22Rv1 (cell line): Measurements from ENCODE around the gene RPS8.
A peak's percentile ranks its signal among the peaks of the same experiment; 100 is the strongest.

ENCODE experiments used
- H3K27ac ChIP-seq: fragments of 450-650 bp; 2 replicates; pipeline ENCODE4 v1.5.1; 2017
- ZFX ChIP-seq: fragments of 450-650 bp; IDR thresholded peaks from 2 replicates; pipeline ENCODE4 v1.6.1; 2017; ENCODE audit warnings: antibody characterized with exemption, borderline replicate concordance
- TF ChIP-seq, protein P1 (sequence below): fragments of 450-650 bp; IDR thresholded peaks from 2 replicates; pipeline ENCODE4 v1.5.1; 2017; ENCODE audit warnings: mild to moderate bottlenecking

RPS8 gene

DNA sequence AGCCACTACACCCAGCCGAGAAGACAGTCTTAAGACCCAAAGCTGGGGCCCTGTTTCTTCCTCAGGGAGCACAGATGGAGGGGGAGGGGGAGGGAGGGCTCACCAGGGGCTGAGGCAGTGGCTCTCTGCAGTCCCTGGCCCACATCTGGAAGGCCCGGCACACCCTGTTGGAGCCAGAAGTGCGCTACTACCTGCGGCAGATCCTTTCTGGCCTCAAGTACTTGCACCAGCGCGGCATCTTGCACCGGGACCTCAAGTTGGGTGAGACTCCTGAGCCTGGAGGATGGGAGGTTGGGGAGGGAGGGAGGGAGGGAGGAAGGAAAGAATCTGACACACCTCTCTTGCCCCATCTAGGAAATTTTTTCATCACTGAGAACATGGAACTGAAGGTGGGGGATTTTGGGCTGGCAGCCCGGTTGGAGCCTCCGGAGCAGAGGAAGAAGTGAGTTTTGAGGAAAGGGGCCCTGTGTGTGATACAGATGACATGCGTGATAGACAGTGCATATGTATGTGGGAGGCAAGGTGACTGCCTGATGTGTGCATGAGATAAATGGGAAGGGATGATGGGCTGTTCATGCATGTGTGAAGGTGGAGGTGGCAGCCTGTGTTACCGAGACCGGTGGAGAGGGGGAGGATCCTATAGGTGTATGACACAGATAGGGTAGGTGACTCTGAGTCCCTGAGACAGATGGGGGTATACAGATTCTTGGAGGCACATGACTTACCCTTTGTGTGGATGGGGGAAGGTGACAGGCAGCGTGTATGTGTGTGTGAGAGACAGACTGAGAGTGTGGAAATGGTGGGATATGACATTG, 26.4 kb downstream of the RPS8 start:
- 0 out of 2 replicates have a peak overlapping the region, but pooled peaks have one; percentile 7 for H3K27ac ChIP-seq
- TF ChIP-seq ZFX, result no peak

DNA sequence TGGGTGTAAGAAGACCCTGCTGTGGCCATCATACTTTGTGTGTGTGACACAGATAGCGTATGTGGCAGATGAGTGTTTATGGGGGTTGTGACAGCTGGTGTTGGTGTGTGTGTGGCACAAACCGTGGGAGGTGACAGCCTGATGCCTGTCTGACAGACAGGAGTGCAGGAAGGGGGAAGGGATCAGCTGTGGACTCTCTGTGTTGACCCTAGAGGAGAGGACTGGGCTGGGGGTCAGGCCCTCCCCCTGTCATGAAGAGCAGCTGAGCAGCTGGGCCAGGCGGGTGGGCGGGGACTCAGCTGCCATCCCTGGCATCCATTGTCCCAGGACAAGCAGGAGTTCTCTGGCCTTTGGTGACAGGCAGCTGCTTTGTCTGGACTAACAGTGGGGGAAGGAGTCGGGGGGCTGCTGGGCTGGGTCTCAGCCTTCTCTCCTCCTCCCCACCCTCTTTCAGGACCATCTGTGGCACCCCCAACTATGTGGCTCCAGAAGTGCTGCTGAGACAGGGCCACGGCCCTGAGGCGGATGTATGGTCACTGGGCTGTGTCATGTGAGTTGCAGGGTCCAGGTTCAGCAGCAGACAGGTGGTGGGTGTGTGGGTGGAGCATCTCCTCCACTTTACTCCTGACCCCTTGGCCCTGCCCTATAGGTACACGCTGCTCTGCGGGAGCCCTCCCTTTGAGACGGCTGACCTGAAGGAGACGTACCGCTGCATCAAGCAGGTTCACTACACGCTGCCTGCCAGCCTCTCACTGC, 27.1 kb downstream of the RPS8 start:
- H3K27ac ChIP-seq, result 0 out of 2 replicates have a peak overlapping the region, but pooled peaks have one; percentile 7

DNA sequence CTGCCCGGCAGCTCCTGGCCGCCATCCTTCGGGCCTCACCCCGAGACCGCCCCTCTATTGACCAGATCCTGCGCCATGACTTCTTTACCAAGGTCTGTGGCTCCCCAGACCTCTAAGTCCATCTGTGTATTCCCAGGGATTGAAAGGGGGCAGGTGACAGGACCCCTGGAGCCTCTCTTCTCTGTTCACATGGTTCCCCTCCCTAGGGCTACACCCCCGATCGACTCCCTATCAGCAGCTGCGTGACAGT, 27.6 kb downstream of the RPS8 start:
- TF ChIP-seq ZFX, result no peak
- TF ChIP-seq, protein P1, sequence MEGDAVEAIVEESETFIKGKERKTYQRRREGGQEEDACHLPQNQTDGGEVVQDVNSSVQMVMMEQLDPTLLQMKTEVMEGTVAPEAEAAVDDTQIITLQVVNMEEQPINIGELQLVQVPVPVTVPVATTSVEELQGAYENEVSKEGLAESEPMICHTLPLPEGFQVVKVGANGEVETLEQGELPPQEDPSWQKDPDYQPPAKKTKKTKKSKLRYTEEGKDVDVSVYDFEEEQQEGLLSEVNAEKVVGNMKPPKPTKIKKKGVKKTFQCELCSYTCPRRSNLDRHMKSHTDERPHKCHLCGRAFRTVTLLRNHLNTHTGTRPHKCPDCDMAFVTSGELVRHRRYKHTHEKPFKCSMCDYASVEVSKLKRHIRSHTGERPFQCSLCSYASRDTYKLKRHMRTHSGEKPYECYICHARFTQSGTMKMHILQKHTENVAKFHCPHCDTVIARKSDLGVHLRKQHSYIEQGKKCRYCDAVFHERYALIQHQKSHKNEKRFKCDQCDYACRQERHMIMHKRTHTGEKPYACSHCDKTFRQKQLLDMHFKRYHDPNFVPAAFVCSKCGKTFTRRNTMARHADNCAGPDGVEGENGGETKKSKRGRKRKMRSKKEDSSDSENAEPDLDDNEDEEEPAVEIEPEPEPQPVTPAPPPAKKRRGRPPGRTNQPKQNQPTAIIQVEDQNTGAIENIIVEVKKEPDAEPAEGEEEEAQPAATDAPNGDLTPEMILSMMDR, result no peak
- no peak overlapping the region for H3K27ac ChIP-seq

More for the DNA sequence above, 27.1 kb downstream of the RPS8 start:
- no peak for TF ChIP-seq ZFX
- TF ChIP-seq, protein P1, result no peak

DNA sequence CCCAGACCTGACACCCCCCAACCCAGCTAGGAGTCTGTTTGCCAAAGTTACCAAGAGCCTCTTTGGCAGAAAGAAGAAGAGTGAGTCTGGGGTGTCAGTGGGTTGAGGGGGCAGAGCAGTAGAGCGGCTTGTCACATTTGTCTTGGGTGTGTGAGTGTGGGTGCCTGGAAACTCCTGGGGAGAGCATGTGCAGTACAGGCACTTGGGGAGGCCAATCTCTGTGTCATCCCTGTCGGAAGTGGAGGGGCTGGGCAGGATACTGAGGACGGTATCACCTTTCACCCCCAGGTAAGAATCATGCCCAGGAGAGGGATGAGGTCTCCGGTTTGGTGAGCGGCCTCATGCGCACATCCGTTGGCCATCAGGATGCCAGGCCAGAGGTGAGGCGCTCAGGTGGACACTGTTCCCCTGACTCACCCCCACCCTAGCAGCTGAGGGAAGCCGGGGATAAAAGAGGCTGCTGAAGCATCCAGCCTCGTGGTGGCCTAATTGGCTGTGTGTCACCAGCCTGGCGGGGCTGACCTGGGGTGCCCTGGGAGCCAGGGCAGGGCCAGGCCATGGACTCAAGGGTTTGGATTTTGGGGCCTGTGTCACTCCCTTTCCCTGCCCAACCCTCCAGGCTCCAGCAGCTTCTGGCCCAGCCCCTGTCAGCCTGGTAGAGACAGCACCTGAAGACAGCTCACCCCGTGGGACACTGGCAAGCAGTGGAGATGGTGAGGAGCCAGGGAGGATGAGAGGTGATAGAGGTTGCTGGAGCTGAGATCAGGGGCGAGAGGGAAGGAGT, 28.2 kb downstream of the RPS8 start:
- no peak overlapping the region for H3K27ac ChIP-seq
- no peak for TF ChIP-seq ZFX
- TF ChIP-seq, protein P1, result no peak

DNA sequence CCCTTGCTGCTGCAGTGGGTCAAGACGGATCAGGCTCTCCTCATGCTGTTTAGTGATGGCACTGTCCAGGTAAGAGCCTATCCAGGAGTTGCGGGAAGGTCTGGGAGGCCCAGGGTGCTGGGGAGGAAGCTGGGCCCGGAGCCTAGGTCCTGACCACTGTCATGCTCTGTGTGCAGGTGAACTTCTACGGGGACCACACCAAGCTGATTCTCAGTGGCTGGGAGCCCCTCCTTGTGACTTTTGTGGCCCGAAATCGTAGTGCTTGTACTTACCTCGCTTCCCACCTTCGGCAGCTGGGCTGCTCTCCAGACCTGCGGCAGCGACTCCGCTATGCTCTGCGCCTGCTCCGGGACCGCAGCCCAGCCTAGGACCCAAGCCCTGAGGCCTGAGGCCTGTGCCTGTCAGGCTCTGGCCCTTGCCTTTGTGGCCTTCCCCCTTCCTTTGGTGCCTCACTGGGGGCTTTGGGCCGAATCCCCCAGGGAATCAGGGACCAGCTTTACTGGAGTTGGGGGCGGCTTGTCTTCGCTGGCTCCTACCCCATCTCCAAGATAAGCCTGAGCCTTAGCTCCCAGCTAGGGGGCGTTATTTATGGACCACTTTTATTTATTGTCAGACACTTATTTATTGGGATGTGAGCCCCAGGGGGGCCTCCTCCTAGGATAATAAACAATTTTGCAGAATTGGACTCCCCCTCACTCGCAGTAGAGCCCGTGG, 30.1 kb downstream of the RPS8 start:
- TF ChIP-seq, protein P1, result no peak
- TF ChIP-seq ZFX, result no peak
- H3K27ac ChIP-seq, result peak overlapping the region; percentile 94

DNA sequence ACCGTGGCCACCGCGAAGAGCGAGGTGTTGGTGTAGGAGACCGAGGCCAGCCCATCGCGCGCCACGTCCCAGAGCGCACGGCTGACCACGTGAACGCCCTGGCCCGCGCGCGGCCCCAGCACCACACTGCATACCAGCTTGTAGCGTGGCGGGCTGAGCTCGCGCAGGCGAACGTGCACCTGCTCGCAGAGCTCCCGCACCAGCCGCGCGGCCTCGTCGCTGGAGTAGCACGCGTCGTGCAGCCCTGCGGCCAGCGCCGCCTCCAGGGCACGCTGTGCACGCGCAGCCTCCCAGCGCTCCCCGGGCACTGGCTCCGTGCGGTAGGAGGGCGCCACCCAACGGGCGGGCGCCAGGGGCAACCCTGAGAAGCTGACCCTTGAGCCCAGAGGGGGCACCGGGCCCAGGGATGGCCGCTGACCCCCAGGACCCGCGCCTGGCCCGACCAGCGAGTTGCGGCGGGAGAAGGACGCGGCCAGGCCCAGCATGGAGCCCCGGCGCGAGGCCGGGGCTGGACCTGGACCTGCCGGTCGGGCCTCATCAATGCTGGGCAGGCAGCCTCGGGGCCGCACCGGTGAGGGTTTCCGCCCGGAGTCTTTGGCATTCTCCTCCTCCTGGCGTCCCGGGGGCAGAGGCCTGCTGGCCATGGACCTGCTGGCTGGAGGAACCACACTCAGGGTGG, 30.8 kb downstream of the RPS8 start:
- peak overlapping the region; percentile 94 for H3K27ac ChIP-seq
- TF ChIP-seq, protein P1, result no peak; the same call in 1 of the 2 replicates
- TF ChIP-seq ZFX, result no peak
